K562 (cell line): ENCODE data around the gene SYNE2.

ENCODE experiments used
- SPI1 ChIP-seq: IDR thresholded peaks from 2 replicates; pipeline ENCODE4 v1.6.1; 2011; ENCODE audit warnings: low read depth, low read length, control low read depth, borderline replicate concordance
- ZNF224 ChIP-seq: sonication (generic); formaldehyde crosslinking; IDR thresholded peaks from 2 replicates; pipeline ENCODE4 v1.8.0; 2022; ENCODE audit warnings: mild to moderate bottlenecking, missing genetic modification reagents
- TF ChIP-seq, protein P1 (sequence below): fragments of 450-650 bp; IDR thresholded peaks from 2 replicates; pipeline ENCODE4 v1.6.1; 2017; ENCODE audit warnings: antibody characterized with exemption
- TF ChIP-seq, protein P2 (sequence below): fragments of 250-450 bp; sonication (Bioruptor Pico); IDR thresholded peaks from 2 replicates; pipeline ENCODE4 v1.5.0; 2020; ENCODE audit warnings: mild to moderate bottlenecking
- TF ChIP-seq, protein P3 (sequence below), 3 experiments: IDR thresholded peaks in 2 of 3; conservative IDR thresholded peaks in 1 of 3; 2 replicates each; pipeline ENCODE4 v1.5.1; 2011 to 2012; ENCODE audit warnings: low read length in 3 of 3, mild to moderate bottlenecking in 3 of 3, control low read depth in 2 of 3, improper control_type of control experiment in 1 of 3, inconsistent platforms in 1 of 3, low read depth in 1 of 3, mixed read lengths in 1 of 3, moderate library complexity in 1 of 3; ENCODE audit not compliant: insufficient read depth in 2 of 3

DNA sequence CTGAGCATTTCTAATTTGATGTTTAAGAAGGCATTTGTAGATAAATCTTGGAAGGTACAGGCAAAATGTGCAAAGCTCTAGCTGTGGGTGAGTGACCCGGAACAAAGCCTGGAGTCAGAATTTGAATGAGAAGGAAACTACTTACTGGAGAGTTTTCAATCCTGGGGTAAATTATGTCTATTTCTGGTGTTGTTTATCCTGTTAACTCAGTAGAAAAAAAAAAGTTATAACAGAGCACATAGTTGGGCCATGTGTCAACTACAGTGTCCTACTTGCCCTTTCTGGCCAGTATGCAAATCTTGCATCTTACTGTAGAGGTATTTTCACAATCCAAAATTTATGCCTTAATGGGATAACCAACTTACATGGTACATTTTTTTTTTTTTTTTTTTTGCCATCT, 182.3 kb downstream of the SYNE2 start:
- TF ChIP-seq, protein P1, sequence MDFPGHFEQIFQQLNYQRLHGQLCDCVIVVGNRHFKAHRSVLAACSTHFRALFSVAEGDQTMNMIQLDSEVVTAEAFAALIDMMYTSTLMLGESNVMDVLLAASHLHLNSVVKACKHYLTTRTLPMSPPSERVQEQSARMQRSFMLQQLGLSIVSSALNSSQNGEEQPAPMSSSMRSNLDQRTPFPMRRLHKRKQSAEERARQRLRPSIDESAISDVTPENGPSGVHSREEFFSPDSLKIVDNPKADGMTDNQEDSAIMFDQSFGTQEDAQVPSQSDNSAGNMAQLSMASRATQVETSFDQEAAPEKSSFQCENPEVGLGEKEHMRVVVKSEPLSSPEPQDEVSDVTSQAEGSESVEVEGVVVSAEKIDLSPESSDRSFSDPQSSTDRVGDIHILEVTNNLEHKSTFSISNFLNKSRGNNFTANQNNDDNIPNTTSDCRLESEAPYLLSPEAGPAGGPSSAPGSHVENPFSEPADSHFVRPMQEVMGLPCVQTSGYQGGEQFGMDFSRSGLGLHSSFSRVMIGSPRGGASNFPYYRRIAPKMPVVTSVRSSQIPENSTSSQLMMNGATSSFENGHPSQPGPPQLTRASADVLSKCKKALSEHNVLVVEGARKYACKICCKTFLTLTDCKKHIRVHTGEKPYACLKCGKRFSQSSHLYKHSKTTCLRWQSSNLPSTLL: no peak
- TF ChIP-seq ZNF224 (CRISPR knock-in tag) (no peak), SPI1 (no peak)
- TF ChIP-seq, protein P2, sequence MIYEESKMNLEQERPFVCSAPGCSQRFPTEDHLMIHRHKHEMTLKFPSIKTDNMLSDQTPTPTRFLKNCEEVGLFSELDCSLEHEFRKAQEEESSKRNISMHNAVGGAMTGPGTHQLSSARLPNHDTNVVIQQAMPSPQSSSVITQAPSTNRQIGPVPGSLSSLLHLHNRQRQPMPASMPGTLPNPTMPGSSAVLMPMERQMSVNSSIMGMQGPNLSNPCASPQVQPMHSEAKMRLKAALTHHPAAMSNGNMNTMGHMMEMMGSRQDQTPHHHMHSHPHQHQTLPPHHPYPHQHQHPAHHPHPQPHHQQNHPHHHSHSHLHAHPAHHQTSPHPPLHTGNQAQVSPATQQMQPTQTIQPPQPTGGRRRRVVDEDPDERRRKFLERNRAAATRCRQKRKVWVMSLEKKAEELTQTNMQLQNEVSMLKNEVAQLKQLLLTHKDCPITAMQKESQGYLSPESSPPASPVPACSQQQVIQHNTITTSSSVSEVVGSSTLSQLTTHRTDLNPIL (CRISPR knock-in tag): no peak
- TF ChIP-seq, protein P3, sequence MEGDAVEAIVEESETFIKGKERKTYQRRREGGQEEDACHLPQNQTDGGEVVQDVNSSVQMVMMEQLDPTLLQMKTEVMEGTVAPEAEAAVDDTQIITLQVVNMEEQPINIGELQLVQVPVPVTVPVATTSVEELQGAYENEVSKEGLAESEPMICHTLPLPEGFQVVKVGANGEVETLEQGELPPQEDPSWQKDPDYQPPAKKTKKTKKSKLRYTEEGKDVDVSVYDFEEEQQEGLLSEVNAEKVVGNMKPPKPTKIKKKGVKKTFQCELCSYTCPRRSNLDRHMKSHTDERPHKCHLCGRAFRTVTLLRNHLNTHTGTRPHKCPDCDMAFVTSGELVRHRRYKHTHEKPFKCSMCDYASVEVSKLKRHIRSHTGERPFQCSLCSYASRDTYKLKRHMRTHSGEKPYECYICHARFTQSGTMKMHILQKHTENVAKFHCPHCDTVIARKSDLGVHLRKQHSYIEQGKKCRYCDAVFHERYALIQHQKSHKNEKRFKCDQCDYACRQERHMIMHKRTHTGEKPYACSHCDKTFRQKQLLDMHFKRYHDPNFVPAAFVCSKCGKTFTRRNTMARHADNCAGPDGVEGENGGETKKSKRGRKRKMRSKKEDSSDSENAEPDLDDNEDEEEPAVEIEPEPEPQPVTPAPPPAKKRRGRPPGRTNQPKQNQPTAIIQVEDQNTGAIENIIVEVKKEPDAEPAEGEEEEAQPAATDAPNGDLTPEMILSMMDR (IDR thresholded peaks at IDR 0.05 in 2 of 3, conservative IDR thresholded peaks at IDR 0.05 in 1 of 3; ENCODE audit: insufficient read depth in 2 of 3, low read depth in 1 of 3, low read length in 3 of 3): no peak
